ENCODE results near the gene TOMM20.
A peak's percentile ranks its signal among the peaks of the same experiment; 100 is the strongest.

Gene TOMM20

GRCh38 chr1:235124665-235125064 is 4.0 kb downstream of the TOMM20 start:
- no peak for DNase-seq
- H3K36me3 Mint-ChIP-seq (ENCODE audit: low read depth), result peaks cover 56% of the 10 kb centered on the region
- no peak for TF ChIP-seq CTCF (IDR thresholded peaks at IDR 0.05)
- no peaks in the 10 kb centered on the region for H3K9me3 Mint-ChIP-seq
- peaks cover 38% of the 10 kb centered on the region for H3K4me1 Mint-ChIP-seq
- H3K27me3 Mint-ChIP-seq (ENCODE audit: low read depth, poor library complexity), result no peaks in the 10 kb centered on the region
- no peak overlapping the region for H3K4me3 Mint-ChIP-seq
- no peak overlapping the region for H3K27ac Mint-ChIP-seq

GRCh38 chr1:235124111-235124510 is 4.5 kb downstream of the TOMM20 start:
- Mint-ChIP-seq H3K36me3 (ENCODE audit: low read depth) (peaks cover 61% of the 10 kb centered on the region), H3K4me3 (no peak overlapping the region), H3K27ac (no peak overlapping the region), H3K9me3 (no peaks in the 10 kb centered on the region), H3K27me3 (ENCODE audit: low read depth, poor library complexity) (no peaks in the 10 kb centered on the region), H3K4me1 (peaks cover 38% of the 10 kb centered on the region)
- no peak for DNase-seq
- TF ChIP-seq CTCF (IDR thresholded peaks at IDR 0.05), result no peak

GRCh38 chr1:235122348-235122747 is 6.3 kb downstream of the TOMM20 start:
- H3K27me3 Mint-ChIP-seq (ENCODE audit: low read depth, poor library complexity), result no peaks in the 10 kb centered on the region
- no peak for TF ChIP-seq CTCF (IDR thresholded peaks at IDR 0.05)
- H3K36me3 Mint-ChIP-seq (ENCODE audit: low read depth), result peaks cover 77% of the 10 kb centered on the region
- DNase-seq, result no peak
- H3K4me3 Mint-ChIP-seq, result no peak overlapping the region
- peaks cover 27% of the 10 kb centered on the region for H3K4me1 Mint-ChIP-seq
- no peaks in the 10 kb centered on the region for H3K9me3 Mint-ChIP-seq
- H3K27ac Mint-ChIP-seq, result peak overlapping the region; percentile 23

GRCh38 chr1:235113183-235113917 is 15.3 kb downstream of the TOMM20 start:
- Mint-ChIP-seq H3K36me3 (ENCODE audit: low read depth) (peaks cover 90% of the 10 kb centered on the region), H3K27ac (no peak overlapping the region), H3K27me3 (ENCODE audit: low read depth, poor library complexity) (peaks cover 5% of the 10 kb centered on the region), H3K9me3 (no peaks in the 10 kb centered on the region), H3K4me1 (no peaks in the 10 kb centered on the region), H3K4me3 (no peak overlapping the region)
- no peak for DNase-seq
- TF ChIP-seq CTCF (IDR thresholded peaks at IDR 0.05), result no peak

- Mint-ChIP-seq H3K36me3 (ENCODE audit: low read depth) (peaks cover 89% of the 10 kb centered on the region), H3K4me3 (no peak overlapping the region), H3K9me3 (no peaks in the 10 kb centered on the region), H3K27me3 (ENCODE audit: low read depth, poor library complexity) (peaks cover 5% of the 10 kb centered on the region), H3K4me1 (no peaks in the 10 kb centered on the region), H3K27ac (no peak overlapping the region)
- no peak for DNase-seq
- no peak for TF ChIP-seq CTCF (IDR thresholded peaks at IDR 0.05)
These were observed 16.1 kb downstream of the TOMM20 start for GRCh38 chr1:235112297-235113182.
